Measurements from ENCODE around the gene BCAS4.
A peak's percentile ranks its signal among the peaks of the same experiment; 100 is the strongest.
"Not testable (repeated sequence)": the region's sequence is repeated elsewhere in the genome, so short reads cannot be mapped to it uniquely, and the experiment has no call there.

BCAS4 gene

GRCh38 chr20:50881759-50882424, 87.0 kb downstream of the BCAS4 start:
- not testable (repeated sequence) for DNase-seq

- DNase-seq = no peak
Observed at GRCh38 chr20:50883856-50884255, 89.0 kb downstream of the BCAS4 start.

- no peak for DNase-seq
Observed at GRCh38 chr20:50885068-50885467, 90.2 kb downstream of the BCAS4 start.

- DNase-seq = no peak
Observed at GRCh38 chr20:50885781-50886180, 90.9 kb downstream of the BCAS4 start.

GRCh38 chr20:50886184-50886790, 91.4 kb downstream of the BCAS4 start:
- DNase-seq = no peak

- DNase-seq = no peak
Observed at GRCh38 chr20:50887576-50887975, 92.7 kb downstream of the BCAS4 start.

GRCh38 chr20:50891138-50891537, 96.3 kb downstream of the BCAS4 start:
- DNase-seq = no peak

GRCh38 chr20:50892394-50892793, 97.5 kb downstream of the BCAS4 start:
- no peak for DNase-seq

GRCh38 chr20:50893620-50894019, 98.8 kb downstream of the BCAS4 start:
- no peak for DNase-seq

GRCh38 chr20:50895111-50895830, 100.4 kb downstream of the BCAS4 start:
- DNase-seq = no peak

- no peak for DNase-seq
Observed at GRCh38 chr20:50898475-50898874, 103.6 kb downstream of the BCAS4 start.

GRCh38 chr20:50900261-50900660, 105.4 kb downstream of the BCAS4 start:
- DNase-seq = no peak

- no peak for DNase-seq
Observed at GRCh38 chr20:50901301-50901700, 106.4 kb downstream of the BCAS4 start.

GRCh38 chr20:50903353-50904051, 108.6 kb downstream of the BCAS4 start:
- DNase-seq = no peak

- no peak for DNase-seq
Observed at GRCh38 chr20:50904067-50904570, 109.3 kb downstream of the BCAS4 start.

GRCh38 chr20:50909413-50909812, 114.6 kb downstream of the BCAS4 start:
- DNase-seq = no peak

- no peak for DNase-seq
Observed at GRCh38 chr20:50911030-50911429, 116.2 kb downstream of the BCAS4 start.

GRCh38 chr20:50911716-50912115, 116.9 kb downstream of the BCAS4 start:
- DNase-seq = no peak

- DNase-seq = peak; percentile 17
Observed at GRCh38 chr20:50913690-50914375, 119.0 kb downstream of the BCAS4 start.

- no peak for DNase-seq
Observed at GRCh38 chr20:50915424-50915823, 120.6 kb downstream of the BCAS4 start.

- DNase-seq = no peak
Observed at GRCh38 chr20:50916257-50916656, 121.4 kb downstream of the BCAS4 start.

- no peak for DNase-seq
Observed at GRCh38 chr20:50916934-50917333, 122.1 kb downstream of the BCAS4 start.

GRCh38 chr20:50918403-50918802, 123.5 kb downstream of the BCAS4 start:
- no peak for DNase-seq
